ENCODE measurements around the gene CNIH2.

The CNIH2 gene

DNA sequence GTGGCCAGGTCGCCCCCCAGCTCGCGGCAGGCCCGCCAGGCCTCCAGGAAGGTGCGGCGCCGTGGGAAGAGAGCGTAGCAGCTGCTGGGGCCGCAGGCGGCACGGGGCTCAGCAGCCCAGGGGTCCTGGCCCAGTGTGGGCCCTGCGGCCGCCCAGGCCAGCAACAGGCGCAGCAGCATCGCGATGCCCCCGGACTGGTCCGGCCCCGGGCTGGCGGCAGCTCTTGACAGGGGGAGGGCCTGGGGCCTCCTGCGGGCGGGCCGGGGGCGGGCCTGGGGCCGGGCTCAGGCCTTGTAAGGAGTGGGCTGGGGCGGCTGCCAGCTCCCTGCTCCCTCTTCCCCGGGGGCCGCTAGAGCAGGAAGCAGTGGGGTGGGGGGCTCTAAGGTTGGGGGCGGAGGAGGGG, 38.9 kb downstream of the CNIH2 start, which contains the start of gene CD248:
CD248 (minus strand) TSS at position 196 of the 403 bp plus-strand sequence; CDS start at position 179, 17 bp downstream.
- peak within 1 kb of the TSS; percentile 94 for H3K9ac ChIP-seq (ENCODE audit: low read length)
- peak within 1 kb of the TSS; percentile 95 for H4K8ac ChIP-seq (ENCODE audit: low read length)
- H4K91ac ChIP-seq (ENCODE audit: low read length), result peak within 1 kb of the TSS; percentile 100
- H2BK5ac ChIP-seq (ENCODE audit: low read depth, low read length, poor library complexity, severe bottlenecking), result no peak within 1 kb of the TSS
- H3K9me3 ChIP-seq (ENCODE audit: control insufficient read depth, low read length), result no peaks in the 10 kb centered on the region
- whole genome bisulfite sequencing, result 22% methylated on average over 22 of the region's 29 CpGs
- peak within 1 kb of the TSS; percentile 23 to 99 for H3K4me3 ChIP-seq (ENCODE audit: insufficient read depth in 1 of 2, low read depth in 1 of 2, low read length in 2 of 2)
- H3K79me1 ChIP-seq (replicated peaks; ENCODE audit: low read length, poor library complexity, severe bottlenecking), result peaks cover 5% of the 10 kb centered on the region
- H2BK15ac ChIP-seq (ENCODE audit: low read depth, poor library complexity, severe bottlenecking), result peak within 1 kb of the TSS; percentile 87
- peak within 1 kb of the TSS; percentile 96 to 99 for H3K18ac ChIP-seq (ENCODE audit: low read depth in 1 of 2, low read length in 2 of 2)
- H3K4ac ChIP-seq (ENCODE audit: low read depth in 1 of 2, low read length in 2 of 2), result peak within 1 kb of the TSS; percentile 95 to 96
- H2BK120ac ChIP-seq (ENCODE audit: low read depth, low read length), result peak within 1 kb of the TSS; percentile 99
- H3K23ac ChIP-seq (ENCODE audit: low read length in 2 of 2), result peak within 1 kb of the TSS in 1 of 2 experiments; percentile 94
- peak within 1 kb of the TSS; percentile 67 for H3K27ac ChIP-seq (ENCODE audit: low read length, poor library complexity, severe bottlenecking)
- H3K14ac ChIP-seq (ENCODE audit: low read length in 2 of 2), result peak within 1 kb of the TSS in 1 of 2 experiments; percentile 98
- peak within 1 kb of the TSS; percentile 90 to 99 for H2BK12ac ChIP-seq (ENCODE audit: low read length in 2 of 2)
- DNase-seq, result peak; percentile 82
- H2AFZ ChIP-seq (ENCODE audit: low read depth, low read length), result peak within 1 kb of the TSS; percentile 36
- peaks cover 8 to 17% of the 10 kb centered on the region in 2 experiments for H3K36me3 ChIP-seq (ENCODE audit: control insufficient read depth in 1 of 2, insufficient read depth in 2 of 2, low read depth in 1 of 2, low read length in 2 of 2)
- no peaks in the 10 kb centered on the region for H3K27me3 ChIP-seq (ENCODE audit: control insufficient read depth in 1 of 2, insufficient read depth in 1 of 2, low read length in 2 of 2)
- peak within 1 kb of the TSS; percentile 49 for H2AK5ac ChIP-seq (ENCODE audit: low read length, severe bottlenecking)
- peak within 1 kb of the TSS; percentile 69 for H3K4me2 ChIP-seq (ENCODE audit: low read length, poor library complexity, severe bottlenecking)
- H3K4me1 ChIP-seq (ENCODE audit: control insufficient read depth, insufficient read depth, low read depth, low read length), result peaks cover 51% of the 10 kb centered on the region

DNA sequence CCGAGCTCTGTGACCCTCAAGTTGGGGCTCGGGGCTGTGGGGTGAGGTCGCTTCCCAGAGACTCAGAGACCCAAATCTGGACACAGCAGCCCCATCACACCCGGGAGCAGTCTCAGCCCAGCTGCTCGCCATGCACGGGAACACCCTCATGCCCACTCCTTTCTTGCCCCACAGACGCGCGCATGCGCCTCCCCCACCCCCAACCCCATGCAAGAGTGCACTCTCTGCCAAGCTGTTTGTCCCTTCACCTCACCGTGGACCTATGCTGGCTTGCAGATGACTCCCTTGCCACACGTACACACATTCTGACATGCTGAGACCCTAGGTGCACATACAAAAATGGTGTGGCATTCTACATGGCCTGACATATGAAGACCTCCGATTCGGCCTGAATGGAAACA, 39.3 kb downstream of the CNIH2 start:
- Histone ChIP-seq H3K4me1 (ENCODE audit: control insufficient read depth, insufficient read depth, low read depth, low read length) (peaks cover 49% of the 10 kb centered on the region), H3K79me1 (replicated peaks; ENCODE audit: low read length, poor library complexity, severe bottlenecking) (peaks cover 5% of the 10 kb centered on the region), H3K14ac (ENCODE audit: low read length in 2 of 2) (peak overlapping the region in 1 of 2 experiments; percentile 96), H2AK5ac (ENCODE audit: low read length, severe bottlenecking) (peak overlapping the region; percentile 18), H3K9me3 (ENCODE audit: control insufficient read depth, low read length) (no peaks in the 10 kb centered on the region), H2BK12ac (ENCODE audit: low read length in 2 of 2) (peak overlapping the region; percentile 90 to 99), H3K27ac (ENCODE audit: low read length, poor library complexity, severe bottlenecking) (peak overlapping the region; percentile 67), H2BK5ac (ENCODE audit: low read depth, low read length, poor library complexity, severe bottlenecking) (no peak overlapping the region), H3K4ac (ENCODE audit: low read depth in 1 of 2, low read length in 2 of 2) (peak overlapping the region; percentile 95 to 96), H3K27me3 (ENCODE audit: control insufficient read depth in 1 of 2, insufficient read depth in 1 of 2, low read length in 2 of 2) (no peaks in the 10 kb centered on the region), H4K91ac (ENCODE audit: low read length) (peak overlapping the region; percentile 100), H3K4me2 (ENCODE audit: low read length, poor library complexity, severe bottlenecking) (peak overlapping the region; percentile 57), H4K8ac (ENCODE audit: low read length) (peak overlapping the region; percentile 95), H3K4me3 (ENCODE audit: insufficient read depth in 1 of 2, low read depth in 1 of 2, low read length in 2 of 2) (peak overlapping the region in 1 of 2 experiments; percentile 62), H3K18ac (ENCODE audit: low read depth in 1 of 2, low read length in 2 of 2) (peak overlapping the region; percentile 96 to 99), H3K36me3 (ENCODE audit: control insufficient read depth in 1 of 2, insufficient read depth in 2 of 2, low read depth in 1 of 2, low read length in 2 of 2) (peaks cover 8 to 17% of the 10 kb centered on the region in 2 experiments), H3K23ac (ENCODE audit: low read length in 2 of 2) (peak overlapping the region in 1 of 2 experiments; percentile 81), H2BK120ac (ENCODE audit: low read depth, low read length) (peak overlapping the region; percentile 99), H2BK15ac (ENCODE audit: low read depth, poor library complexity, severe bottlenecking) (peak overlapping the region; percentile 83), H3K9ac (ENCODE audit: low read length) (peak overlapping the region; percentile 81), H2AFZ (ENCODE audit: low read depth, low read length) (peak overlapping the region; percentile 36)
- 16% methylated on average over 11 of the region's 14 CpGs for WGBS
- DNase-seq, result peak; percentile 74

DNA sequence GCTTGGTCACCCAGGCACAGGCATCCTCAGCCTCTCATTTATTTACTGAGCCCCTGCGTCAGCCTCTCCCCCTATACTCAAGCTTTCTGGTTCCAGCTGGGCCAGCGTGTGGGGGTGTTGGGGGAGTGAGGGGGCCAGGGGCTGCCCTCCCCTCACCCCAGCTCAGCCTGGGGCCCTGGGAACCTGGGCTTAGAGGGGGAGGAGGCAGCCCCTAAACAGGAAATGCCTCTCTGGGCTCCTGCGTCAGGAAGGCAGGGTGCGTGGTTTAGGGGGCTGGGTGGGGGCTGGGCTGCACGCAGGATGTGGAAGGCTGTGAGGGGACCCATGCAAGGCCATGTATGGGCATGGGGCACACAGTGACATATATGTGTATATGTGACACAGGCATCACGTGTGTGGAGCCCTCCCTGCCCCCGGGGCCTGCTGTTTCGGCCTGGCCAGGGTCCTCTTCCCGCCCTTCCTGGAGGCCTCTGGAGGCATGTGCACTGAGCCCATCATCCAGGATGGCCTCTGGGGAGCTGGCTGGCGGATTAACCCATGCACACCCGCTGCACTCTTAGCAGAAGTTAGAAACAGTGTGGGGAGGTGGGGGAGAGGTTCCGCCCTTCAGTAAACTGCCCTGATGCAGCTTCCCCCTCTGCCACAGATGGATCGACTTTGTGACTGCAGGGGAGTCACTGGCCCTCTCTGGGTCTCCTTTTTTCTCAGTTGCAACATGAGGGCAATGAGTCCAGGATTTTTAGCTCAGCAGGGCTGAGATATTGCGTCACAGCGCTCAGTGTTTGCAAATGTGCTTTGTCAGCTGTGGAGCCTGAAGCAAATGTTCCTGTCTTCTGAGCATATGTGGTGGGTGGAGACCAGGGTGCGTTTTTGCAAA, 40.0 kb downstream of the CNIH2 start:
- H3K27ac ChIP-seq (ENCODE audit: low read length, poor library complexity, severe bottlenecking), result peak overlapping the region; percentile 67
- peak overlapping the region; percentile 98 to 99 for H2BK12ac ChIP-seq (ENCODE audit: low read length in 2 of 2)
- peak overlapping the region; percentile 44 to 94 for H3K23ac ChIP-seq (ENCODE audit: low read length in 2 of 2)
- H3K79me1 ChIP-seq (replicated peaks; ENCODE audit: low read length, poor library complexity, severe bottlenecking), result peaks cover 5% of the 10 kb centered on the region
- no peaks in the 10 kb centered on the region for H3K9me3 ChIP-seq (ENCODE audit: control insufficient read depth, low read length)
- peak overlapping the region in 1 of 2 experiments; percentile 96 for H3K14ac ChIP-seq (ENCODE audit: low read length in 2 of 2)
- DNase-seq, result peak; percentile 95
- peak overlapping the region; percentile 99 for H2BK120ac ChIP-seq (ENCODE audit: low read depth, low read length)
- H2BK15ac ChIP-seq (ENCODE audit: low read depth, poor library complexity, severe bottlenecking), result peak overlapping the region; percentile 77
- H3K18ac ChIP-seq (ENCODE audit: low read depth in 1 of 2, low read length in 2 of 2), result peak overlapping the region; percentile 96 to 99
- peaks cover 8 to 17% of the 10 kb centered on the region in 2 experiments for H3K36me3 ChIP-seq (ENCODE audit: control insufficient read depth in 1 of 2, insufficient read depth in 2 of 2, low read depth in 1 of 2, low read length in 2 of 2)
- no peak overlapping the region for H2BK5ac ChIP-seq (ENCODE audit: low read depth, low read length, poor library complexity, severe bottlenecking)
- H2AFZ ChIP-seq (ENCODE audit: low read depth, low read length), result peak overlapping the region; percentile 54
- peaks cover 49% of the 10 kb centered on the region for H3K4me1 ChIP-seq (ENCODE audit: control insufficient read depth, insufficient read depth, low read depth, low read length)
- H3K27me3 ChIP-seq (ENCODE audit: control insufficient read depth in 1 of 2, insufficient read depth in 1 of 2, low read length in 2 of 2), result no peaks in the 10 kb centered on the region
- peak overlapping the region; percentile 45 for H2AK5ac ChIP-seq (ENCODE audit: low read length, severe bottlenecking)
- peak overlapping the region; percentile 100 for H4K91ac ChIP-seq (ENCODE audit: low read length)
- H3K9ac ChIP-seq (ENCODE audit: low read length), result peak overlapping the region; percentile 81
- H3K4me2 ChIP-seq (ENCODE audit: low read length, poor library complexity, severe bottlenecking), result no peak overlapping the region
- 14% methylated on average over 14 of the region's 16 CpGs for WGBS
- peak overlapping the region; percentile 95 for H4K8ac ChIP-seq (ENCODE audit: low read length)
- H3K4me3 ChIP-seq (ENCODE audit: insufficient read depth in 1 of 2, low read depth in 1 of 2, low read length in 2 of 2), result peak overlapping the region in 1 of 2 experiments; percentile 62
- peak overlapping the region; percentile 95 to 96 for H3K4ac ChIP-seq (ENCODE audit: low read depth in 1 of 2, low read length in 2 of 2)

DNA sequence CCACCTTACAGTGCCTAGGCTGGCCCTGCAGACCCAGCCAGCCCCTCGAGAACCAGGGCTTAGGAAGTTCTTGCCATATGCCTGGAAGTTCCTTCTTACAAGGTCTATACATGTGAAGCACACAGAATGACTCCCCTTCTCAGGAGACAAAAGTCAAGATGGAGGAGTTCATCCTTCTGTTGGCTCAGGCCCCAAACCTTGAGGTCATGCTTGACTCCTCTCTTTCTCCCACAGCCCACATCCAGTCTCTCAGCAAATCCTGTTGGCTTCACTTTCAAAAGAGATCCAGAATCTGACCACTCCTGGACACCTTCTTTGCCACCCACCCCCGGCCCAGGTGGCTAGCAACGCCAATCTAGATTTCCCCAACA, 40.6 kb downstream of the CNIH2 start:
- Histone ChIP-seq H2BK5ac (ENCODE audit: low read depth, low read length, poor library complexity, severe bottlenecking) (no peak overlapping the region), H3K4me2 (ENCODE audit: low read length, poor library complexity, severe bottlenecking) (no peak overlapping the region), H3K23ac (ENCODE audit: low read length in 2 of 2) (peak overlapping the region in 1 of 2 experiments; percentile 44), H3K9ac (ENCODE audit: low read length) (peak overlapping the region; percentile 81), H2BK15ac (ENCODE audit: low read depth, poor library complexity, severe bottlenecking) (peak overlapping the region; percentile 93), H2BK12ac (ENCODE audit: low read length in 2 of 2) (peak overlapping the region; percentile 98), H4K8ac (ENCODE audit: low read length) (peak overlapping the region; percentile 95), H4K91ac (ENCODE audit: low read length) (peak overlapping the region; percentile 94), H2AK5ac (ENCODE audit: low read length, severe bottlenecking) (peak overlapping the region; percentile 11), H3K18ac (ENCODE audit: low read depth in 1 of 2, low read length in 2 of 2) (peak overlapping the region; percentile 96 to 99), H3K79me1 (replicated peaks; ENCODE audit: low read length, poor library complexity, severe bottlenecking) (peaks cover 5% of the 10 kb centered on the region), H3K36me3 (ENCODE audit: control insufficient read depth in 1 of 2, insufficient read depth in 2 of 2, low read depth in 1 of 2, low read length in 2 of 2) (peaks cover 8 to 17% of the 10 kb centered on the region in 2 experiments), H3K4ac (ENCODE audit: low read depth in 1 of 2, low read length in 2 of 2) (peak overlapping the region; percentile 91 to 95), H3K27ac (ENCODE audit: low read length, poor library complexity, severe bottlenecking) (peak overlapping the region; percentile 67), H3K4me3 (ENCODE audit: insufficient read depth in 1 of 2, low read depth in 1 of 2, low read length in 2 of 2) (peak overlapping the region in 1 of 2 experiments; percentile 31), H3K14ac (ENCODE audit: low read length in 2 of 2) (no peak overlapping the region), H3K27me3 (ENCODE audit: control insufficient read depth in 1 of 2, insufficient read depth in 1 of 2, low read length in 2 of 2) (no peaks in the 10 kb centered on the region), H2BK120ac (ENCODE audit: low read depth, low read length) (peak overlapping the region; percentile 99), H3K9me3 (ENCODE audit: control insufficient read depth, low read length) (no peaks in the 10 kb centered on the region), H2AFZ (ENCODE audit: low read depth, low read length) (peak overlapping the region; percentile 54), H3K4me1 (ENCODE audit: control insufficient read depth, insufficient read depth, low read depth, low read length) (peaks cover 42% of the 10 kb centered on the region)
- 85% methylated on average over 3 of the region's 3 CpGs for WGBS
- DNase-seq, result no peak

Measured in mesenchymal stem cell (in vitro differentiated cells and primary cell).